HG03060 (cell line): ENCODE data around the gene TTLL9.

ENCODE experiments used
- ATAC-seq: cut with Tn5 transposase; IDR thresholded peaks from one replicate; pipeline ENCODE4 v1.9.1; 2021; ENCODE audit warnings: low read depth, moderate number of reproducible peaks; ENCODE audit not compliant: unreplicated experiment

TTLL9 gene

DNA sequence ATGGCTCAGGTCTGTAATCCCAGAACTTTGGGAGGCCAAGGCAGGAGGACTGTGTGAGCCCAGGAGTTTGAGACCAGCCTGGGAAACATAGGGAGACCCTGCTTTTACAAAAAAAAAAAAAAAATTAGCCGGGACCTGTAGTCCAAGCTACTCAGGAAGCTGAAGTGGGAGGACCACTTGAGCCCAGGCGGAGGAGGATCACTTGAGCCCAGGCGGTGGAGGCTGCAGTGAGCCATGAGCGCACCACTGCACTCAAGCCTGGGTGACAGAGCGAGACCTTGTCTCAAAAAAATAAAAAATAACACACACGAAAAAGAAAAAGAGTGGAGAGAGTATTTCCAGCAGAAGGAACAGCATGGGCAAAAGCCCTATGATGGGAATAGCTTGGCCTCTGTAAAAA, 2.0 kb downstream of the TTLL9 start:
- ATAC-seq: no peak

DNA sequence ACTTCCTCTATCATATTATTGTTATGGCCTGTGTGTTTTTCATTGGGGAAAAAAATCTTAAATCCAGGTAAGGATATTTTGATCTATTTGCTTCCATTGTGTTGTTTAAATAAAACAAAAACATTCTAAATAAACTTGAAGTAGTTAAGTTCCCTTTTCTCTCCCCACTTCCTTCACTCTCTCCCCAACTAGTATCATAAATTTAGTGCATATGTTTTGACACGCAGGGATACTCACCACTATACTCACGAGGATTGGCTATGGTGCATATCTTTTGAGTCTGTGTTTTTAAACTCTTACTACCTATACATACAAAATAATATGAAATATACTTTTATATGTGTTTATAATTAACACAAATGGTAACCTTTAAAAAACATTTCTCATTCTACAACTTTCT, 5.2 kb downstream of the TTLL9 start:
- no peak for ATAC-seq

DNA sequence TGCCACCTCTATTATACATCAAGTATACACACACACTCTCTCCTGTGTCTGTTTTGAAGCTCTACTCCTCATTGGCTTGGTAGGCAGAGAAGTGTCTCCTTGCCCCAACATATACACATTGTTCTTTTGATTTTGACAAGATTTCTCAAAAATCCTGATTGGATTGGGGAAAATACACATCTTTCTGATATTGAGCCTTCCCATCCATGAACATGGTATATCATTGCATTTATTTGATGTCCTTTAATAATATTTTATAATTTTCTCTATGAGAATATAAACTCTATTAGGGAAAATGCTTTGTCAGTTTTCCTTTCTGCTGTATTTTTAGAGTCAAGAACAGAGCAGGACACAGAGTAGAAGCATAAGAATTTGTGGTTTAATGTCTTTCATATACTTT, 7.2 kb downstream of the TTLL9 start:
- ATAC-seq: no peak

DNA sequence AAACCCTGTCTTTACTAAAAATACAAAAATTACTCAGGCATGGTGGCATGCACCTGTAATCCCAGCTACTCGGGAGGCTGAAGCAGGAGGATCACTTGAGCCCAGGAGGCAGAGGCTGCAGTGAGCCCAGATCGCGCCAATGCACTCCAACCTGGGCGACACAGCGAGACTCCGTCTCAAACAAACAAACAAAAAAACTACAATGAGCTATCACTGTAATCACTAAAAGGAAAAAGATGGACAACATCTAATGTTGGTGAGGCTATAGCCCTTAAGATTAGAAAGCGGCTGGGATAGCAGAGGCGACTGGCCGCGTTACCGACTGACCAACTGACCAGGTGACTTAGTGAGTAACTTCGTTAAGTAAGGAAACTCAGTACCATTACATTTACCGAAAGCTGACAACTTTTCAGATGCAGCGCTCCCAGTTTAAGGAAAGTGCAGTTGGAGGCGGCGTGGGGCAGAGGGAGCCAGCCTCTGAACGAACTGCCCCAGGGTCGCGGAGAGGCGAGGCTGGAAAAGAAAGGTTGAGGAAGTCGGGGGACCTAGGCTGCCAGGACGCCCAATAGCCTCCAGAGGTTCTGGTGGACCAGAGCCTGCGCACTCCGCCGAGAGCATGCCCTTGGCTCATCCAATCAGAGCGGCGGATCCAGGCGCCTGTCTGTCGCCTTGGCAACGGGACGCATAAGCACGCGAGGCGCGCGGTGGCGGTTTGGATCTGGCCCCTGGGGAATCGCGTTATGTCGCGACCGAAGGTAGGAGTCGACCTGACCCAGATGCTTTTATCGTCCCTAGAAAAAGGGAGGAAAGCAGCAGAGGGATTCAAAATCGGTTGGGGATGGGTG, 8.9 kb downstream of the TTLL9 start:
- no peak for ATAC-seq

DNA sequence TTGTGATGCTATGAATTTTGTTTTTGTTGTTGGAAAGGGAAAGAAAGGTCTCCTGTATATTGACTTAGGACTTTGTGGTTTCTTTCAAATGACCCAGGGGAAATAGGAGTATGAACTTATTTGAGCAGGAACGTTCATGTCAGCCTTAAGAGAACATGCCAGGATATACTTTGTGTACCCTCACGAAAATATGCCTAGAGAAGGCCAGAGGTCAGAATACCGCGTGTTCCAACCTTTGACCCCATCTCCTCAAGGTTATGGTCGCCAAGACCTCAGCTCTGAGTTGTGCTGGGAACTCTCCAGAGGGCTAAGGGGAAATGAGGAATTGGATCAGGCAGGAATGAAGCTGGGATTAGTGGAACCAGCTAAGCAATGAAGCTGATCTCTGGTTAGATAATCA, 11.5 kb downstream of the TTLL9 start:
- no peak for ATAC-seq

DNA sequence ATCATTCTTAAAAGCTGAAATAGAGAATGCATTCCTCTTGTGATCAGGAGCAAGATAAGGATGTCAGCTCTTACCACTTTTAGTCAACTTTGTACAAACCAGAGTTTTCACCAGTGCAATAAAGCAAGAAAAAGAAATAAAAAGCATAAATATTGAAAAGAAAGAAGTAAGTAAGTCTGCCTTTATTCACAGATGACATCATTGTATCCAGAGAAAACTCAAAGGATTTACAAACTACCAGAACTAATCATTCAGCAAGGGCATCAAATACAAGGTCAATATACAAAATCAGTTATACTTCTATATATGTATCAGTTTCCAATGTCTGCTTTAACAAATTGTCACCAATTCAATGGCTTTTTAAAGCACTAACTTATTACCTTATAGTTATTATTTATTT, 13.4 kb downstream of the TTLL9 start:
- no peak for ATAC-seq

DNA sequence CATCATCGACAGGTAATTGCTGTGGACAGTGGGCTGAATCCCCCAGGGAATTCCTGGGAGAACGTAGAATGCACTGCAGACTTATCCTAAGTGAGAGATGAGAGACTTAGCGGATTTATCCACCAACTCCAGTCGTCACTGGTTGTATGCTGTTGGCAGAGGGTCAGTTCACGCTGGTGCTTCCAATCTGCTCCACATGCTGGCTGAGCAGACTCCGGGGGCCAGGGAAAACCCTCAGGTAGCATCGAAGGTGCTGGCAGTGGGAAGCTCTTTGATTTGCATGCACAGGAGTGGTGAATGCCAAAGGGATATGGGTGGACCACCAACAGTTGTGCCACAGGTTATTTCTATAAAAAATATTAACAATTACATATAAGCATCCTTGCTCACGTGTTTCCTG, 20.2 kb downstream of the TTLL9 start:
- ATAC-seq: no peak

DNA sequence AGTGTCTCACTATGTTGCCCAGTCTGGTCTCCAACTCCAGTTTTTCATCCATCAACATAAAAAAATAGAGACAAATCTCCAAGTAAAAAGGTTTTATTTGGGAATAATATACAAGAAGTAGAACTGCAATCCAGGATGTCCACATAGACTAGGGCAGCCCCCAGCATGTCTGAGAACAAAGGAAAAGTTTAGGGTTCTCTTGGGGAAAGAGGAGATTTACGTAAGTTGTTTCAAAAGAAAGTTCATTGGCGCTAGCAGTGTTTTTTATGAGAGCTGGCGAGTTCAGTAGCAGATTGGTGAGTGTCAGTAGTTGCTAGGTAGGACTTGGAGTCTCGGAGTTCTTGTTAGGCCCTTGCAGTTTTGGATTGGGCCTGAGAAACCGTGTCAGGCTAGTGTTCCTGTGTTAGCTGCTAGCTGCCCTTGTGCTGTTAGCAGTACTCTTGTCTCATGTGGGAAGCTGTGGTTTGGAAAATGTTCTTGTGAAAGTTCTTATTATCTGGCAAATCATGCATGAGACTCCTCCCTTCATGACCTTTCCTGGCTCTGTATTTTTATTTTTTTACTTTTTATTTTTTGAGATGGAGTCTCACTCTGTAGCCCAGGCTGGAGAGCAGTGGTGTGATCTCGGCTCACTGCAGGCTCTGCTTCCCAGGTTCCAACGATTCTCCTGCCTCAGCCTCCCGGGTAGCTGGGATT, 24.7 kb downstream of the TTLL9 start:
- no peak for ATAC-seq

DNA sequence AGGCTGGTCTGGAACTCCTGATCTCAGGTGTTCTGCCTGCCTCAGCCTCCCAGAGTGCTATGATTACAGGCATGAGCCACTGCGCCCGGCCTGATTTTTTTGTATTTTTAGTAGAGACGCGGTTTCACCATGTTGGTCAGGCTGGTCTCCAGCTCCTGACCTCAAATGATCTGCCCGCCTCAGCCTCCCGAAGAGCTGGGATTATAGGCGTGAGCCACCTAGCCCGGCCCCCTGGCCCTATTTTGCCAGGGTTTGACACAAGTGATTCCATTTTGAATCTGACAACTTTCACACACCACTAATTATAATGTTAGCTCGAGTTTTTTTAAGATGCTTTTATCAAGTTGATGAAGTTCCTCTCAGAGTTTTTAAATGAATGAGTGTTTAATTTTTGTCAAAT, 25.6 kb downstream of the TTLL9 start:
- no peak for ATAC-seq

DNA sequence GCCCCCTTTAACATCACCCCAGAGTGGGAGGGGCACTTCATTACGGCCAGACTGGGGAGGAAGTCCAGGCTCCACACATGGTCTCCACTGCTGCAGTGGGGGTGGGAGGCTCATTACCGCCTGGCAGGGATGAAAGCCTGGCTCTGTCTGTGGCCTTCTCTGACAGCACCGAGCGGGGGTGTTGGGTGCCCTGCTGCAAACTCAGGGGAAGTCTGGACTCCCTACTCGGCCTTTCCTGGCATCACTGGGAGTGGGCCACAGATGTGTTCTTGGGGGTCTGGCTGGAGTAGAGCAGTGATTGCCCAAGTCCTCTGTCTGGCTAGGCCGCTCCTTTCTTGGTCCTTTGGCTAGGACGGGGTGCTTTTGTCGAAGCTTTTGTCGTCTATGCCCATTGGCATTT, 27.1 kb downstream of the TTLL9 start:
- no peak for ATAC-seq

DNA sequence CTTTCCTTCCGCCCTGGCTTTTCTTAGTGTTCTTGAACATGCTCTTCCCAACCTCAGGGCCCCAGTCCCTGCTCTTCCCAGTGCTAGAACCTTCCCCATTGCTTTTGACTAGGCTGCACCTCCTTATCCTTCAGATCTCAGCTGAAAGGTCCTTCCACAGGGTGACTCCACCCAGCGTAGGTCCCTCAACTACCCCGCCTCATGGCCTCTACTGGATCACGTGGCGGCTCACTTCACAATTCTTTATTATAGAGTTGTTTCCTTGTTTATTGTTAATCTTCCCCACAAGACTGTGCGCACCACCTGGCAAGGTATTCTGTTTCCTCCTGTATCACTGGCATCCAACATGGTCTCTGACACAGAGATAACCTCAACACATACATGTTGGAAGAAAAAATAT, 31.2 kb downstream of the TTLL9 start:
- ATAC-seq: no peak

DNA sequence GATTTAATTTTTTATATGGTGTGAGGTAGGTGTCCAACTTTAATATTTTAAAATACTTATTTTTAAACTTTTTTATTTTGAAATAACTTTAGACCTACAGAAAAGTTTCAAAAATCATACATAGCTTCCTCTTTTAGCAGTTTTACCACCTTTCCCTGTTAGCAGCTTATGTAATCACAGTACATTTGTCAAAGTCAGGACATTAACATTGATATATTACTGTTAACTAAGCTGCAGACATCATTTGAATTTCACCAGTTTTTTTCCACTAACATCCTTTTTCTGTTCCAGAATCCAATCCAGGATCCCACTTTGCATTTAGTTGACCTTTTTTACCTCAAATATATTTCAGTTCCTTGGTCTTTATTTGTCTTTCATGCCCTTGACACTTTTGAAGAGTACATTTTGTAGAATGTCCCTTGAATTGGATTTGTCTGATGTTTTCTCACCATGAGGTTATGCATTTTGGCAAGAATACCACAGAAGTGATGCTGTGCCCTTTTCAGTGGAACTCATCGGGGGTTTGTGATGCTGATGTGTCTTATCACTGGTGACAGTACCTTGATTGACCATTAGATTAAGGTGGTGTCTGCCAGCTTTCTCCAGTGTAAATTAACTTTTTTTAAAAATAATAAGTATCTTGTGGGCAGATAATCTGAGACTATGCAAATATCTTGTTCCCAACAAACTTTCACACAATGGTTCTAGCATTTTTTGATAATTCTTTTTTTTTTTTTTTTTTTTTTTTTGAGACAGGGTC, 33.4 kb downstream of the TTLL9 start:
- no peak for ATAC-seq

DNA sequence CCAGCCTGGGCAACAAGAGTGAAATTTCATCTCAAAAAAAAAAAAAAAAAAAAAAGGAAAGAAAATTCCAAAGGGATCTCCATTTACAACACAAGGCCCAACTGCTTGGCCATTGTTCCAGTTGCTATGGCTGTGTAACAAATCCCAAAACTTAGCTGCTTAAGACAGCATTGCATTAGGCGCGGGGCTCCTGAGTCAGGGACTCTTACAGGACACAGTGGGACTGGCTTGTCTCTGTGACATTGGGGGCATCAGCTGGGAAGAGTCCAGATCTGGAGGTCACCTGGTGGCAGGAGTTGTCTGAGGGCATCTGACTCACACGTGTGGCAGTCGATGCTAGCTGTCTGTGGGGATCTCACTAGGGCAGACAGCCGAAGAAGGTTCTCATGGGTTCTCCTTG, 35.6 kb downstream of the TTLL9 start:
- no peak for ATAC-seq

DNA sequence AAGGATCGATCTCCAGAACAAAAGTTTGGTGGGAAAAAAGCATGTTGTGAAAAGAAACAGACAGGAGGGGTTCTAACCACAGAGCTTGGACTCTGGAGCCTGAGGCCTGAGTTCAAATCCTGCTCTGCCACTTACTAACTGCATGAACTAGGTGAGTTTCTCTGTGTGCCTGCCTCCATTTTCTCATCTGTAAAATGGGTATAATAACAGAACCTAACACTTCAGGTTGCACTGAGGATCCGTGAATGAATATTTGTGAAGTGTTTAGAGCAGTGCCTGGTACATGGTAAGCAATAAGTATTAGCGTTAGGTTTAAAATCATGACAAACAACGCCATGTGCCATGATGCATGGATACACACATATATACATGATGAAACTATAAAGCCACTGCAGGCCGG, 36.6 kb downstream of the TTLL9 start:
- ATAC-seq: no peak

DNA sequence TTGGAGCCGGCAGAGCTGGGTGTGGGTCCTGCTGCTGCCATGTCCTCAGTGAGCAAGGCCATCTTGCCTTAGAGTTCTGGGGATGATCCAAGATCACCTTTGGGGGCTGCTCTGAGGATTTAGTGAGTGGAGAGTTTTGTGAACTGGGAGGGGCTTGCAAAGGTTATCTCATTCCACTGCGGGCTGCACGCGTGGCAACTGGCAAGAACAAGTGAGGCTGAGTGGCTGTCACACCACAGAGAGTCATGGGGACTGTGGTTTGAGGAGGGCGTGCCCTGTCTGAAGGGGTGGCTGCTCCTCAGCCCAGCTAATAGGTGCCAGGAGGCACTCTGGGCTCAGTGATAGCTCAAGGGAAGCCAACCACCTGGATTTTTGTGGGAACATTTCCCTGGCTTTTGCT, 37.6 kb downstream of the TTLL9 start:
- ATAC-seq: no peak

DNA sequence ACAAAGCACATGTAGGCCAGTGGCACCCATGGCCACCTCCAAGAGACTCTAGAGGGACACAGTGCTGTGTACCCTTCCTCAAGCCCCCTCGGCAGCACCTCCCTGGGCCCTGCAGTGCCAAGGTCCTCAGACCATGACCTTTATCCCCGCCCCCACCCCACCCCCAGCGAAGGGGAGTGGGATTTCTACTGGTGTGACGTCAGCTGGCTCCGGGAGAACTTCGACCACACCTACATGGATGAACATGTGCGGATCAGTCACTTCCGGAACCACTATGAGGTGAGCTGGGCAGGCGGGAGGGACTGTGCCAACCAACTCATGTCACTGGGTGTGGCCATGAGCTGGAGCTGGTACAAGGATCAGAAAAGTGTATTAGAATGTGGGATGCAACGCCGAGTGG, 38.0 kb downstream of the TTLL9 start:
- no peak for ATAC-seq

DNA sequence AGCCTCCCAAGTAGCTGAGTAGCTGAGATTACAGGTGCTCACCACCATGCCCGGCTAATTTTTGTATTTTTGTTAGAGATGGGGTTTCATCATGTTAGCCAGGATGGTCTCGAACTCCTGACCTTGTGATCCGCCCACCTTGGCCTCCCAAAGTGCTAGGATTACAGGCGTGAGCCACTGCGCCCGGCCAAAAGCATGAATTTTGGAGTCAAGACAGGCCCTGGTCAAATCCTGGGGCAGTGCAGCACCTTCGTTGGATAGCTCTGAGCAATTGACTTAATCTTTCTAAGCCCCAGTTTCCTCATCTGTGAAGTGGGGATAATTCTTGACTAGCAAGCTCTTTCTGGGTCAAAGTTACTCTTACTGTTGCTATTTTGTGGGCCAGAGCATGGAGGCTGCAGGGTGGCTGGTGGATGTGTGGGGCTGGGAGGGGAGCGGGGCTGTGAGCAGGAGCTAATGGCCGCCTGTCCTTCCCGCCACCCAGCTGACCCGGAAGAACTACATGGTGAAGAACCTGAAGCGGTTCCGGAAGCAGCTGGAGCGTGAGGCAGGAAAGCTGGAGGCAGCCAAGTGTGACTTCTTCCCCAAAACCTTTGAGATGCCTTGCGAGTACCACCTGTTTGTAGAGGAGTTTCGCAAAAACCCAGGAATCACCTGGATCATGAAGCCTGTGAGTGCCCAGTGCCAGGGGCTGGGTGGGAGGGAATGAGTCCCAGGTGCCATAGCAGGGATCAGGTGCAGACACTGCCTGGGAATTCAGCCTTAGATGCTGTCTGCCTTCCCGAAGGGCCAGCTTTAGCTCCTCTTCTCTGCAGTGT, 39.0 kb downstream of the TTLL9 start:
- ATAC-seq: no peak

DNA sequence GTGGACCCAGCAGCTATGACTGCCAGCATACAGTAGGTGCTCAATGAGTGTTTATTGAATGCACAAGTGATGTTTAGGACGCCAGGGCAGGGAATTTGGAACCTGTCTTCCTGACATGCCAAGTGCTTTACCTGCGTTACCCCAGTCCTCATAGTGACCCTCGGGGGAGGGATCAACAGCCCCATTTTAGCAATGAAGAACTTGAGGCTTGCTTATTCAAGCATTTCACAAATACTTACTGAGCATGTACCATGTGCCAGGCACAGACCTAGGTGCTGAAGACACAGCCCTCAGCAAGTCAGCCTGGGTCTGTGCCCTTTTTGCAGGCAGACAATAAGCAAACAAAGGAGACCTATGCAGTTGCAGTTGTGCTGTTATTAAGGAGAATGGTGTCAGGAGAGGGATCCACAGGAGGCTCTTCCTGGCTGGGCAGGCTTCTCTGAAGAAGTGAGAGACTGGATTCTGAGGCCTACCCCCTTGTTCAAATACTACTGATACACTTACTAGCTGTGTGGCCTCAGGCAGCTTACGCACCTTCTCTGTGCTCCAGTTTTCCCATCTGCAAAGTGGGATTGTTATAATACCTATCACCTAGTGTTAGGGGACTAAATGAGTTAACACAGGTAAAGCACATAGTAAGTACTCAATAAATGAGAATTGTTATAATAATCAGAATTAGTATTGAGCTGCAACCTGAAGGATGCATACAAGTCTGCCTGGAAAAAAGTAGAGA, 39.8 kb downstream of the TTLL9 start:
- no peak for ATAC-seq

DNA sequence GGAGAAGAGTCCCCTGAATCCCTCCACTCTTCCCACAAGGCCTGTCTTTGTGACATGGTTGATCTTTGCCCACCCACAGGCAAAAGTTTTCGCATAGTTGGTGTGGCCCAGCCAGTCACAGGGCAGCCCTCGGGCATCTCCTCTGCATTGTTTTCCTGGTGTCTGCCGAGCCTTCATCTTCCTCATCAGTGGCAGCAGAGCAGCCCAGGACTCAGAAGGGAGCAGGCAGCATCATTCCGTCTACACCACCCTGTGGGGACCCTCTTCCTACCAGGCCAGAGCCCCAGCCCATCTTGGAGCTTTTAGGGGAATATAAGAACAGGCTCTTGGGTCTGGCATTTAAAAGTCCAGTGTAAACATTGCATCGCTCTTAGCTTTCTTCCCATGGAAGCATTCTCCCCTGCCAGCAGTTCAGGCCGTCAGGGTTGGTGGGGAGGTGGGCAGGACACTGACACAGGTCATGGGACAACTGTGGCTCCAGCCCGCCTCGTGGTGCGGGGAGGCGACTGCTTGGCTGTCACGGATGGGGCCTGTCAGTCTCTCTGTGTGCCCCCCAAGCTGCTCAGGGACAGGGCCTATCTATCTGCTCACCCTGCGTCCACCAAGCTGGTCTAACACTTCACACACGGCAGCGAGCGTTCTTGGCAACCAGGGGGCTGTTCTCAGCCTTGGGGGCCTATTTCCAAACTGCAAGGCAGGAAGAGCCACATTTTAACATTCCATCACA, 43.2 kb downstream of the TTLL9 start:
- ATAC-seq: no peak
